Adipocyte (in vitro differentiated cells): Measurements from ENCODE around the gene CD151.
A peak's percentile ranks its signal among the peaks of the same experiment; 100 is the strongest.

ENCODE experiments used
- DNase-seq: peaks from one replicate; pipeline ENCODE4 v3.0.0-alpha.2; 2015; ENCODE audit warnings: low read depth
- H3K27me3 ChIP-seq: replicated peaks from 2 replicates; pipeline ENCODE4 v1.7.0; 2013; ENCODE audit warnings: mild to moderate bottlenecking, low read length, moderate library complexity; ENCODE audit not compliant: control insufficient read depth, insufficient read depth
- H3K36me3 ChIP-seq: 2 replicates; pipeline ENCODE4 v1.7.0; 2013; ENCODE audit warnings: low read length, mild to moderate bottlenecking, moderate library complexity; ENCODE audit not compliant: control insufficient read depth, insufficient read depth, severe bottlenecking
- H3K4me1 ChIP-seq: 2 replicates; pipeline ENCODE4 v1.7.0; 2013; ENCODE audit warnings: mild to moderate bottlenecking, low read length, moderate library complexity; ENCODE audit not compliant: control insufficient read depth, insufficient read depth
- H3K4me3 ChIP-seq: 2 replicates; pipeline ENCODE4 v1.7.0; 2013; ENCODE audit warnings: mild to moderate bottlenecking, low read length, moderate library complexity
- H3K9ac ChIP-seq: 2 replicates; pipeline ENCODE4 v1.7.0; 2013; ENCODE audit warnings: mild to moderate bottlenecking, low read length, moderate library complexity
- H3K9me3 ChIP-seq: 2 replicates; pipeline ENCODE4 v1.7.0; 2013; ENCODE audit warnings: mild to moderate bottlenecking, low read length, moderate library complexity; ENCODE audit not compliant: control insufficient read depth

The CD151 gene

GRCh38 chr11:799641-800316, 33.0 kb upstream of the CD151 start:
- Histone ChIP-seq H3K4me3 (no peak overlapping the region), H3K36me3 (peaks cover 33% of the 10 kb centered on the region)
- DNase-seq: no peak

DNA sequence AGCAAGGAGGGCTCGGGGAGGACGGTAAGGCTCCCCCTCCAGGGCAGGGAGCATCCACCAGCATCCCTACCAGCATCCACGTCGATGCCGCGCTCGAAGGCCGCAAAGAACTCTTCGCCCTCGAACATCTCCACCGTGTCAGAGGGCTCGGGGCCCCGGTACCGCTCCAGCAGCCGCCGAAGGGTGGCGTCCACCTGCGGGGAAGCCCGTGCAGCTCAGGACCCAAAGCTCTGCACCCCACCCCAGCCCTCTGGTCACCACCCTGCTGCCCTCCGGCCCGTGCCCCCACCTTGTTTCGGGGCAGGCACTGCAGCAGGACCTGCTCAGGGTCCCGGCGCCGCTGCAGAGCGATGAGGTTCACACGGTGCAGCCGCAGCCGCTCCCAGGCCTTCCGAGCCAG, 32.3 kb upstream of the CD151 start:
- no peak overlapping the region for H3K4me3 ChIP-seq
- peaks cover 24% of the 10 kb centered on the region for H3K4me1 ChIP-seq
- DNase-seq: no peak
- no peak overlapping the region for H3K9ac ChIP-seq
- peaks cover 33% of the 10 kb centered on the region for H3K36me3 ChIP-seq
- no peaks in the 10 kb centered on the region for H3K9me3 ChIP-seq
- H3K27me3 ChIP-seq: no peaks in the 10 kb centered on the region

More at GRCh38 chr11:799641-800316, 33.0 kb upstream of the CD151 start:
- Histone ChIP-seq H3K9ac (no peak overlapping the region), H3K9me3 (no peaks in the 10 kb centered on the region), H3K4me1 (peaks cover 23% of the 10 kb centered on the region), H3K27me3 (no peaks in the 10 kb centered on the region)

GRCh38 chr11:801097-801780, 31.5 kb upstream of the CD151 start:
- Histone ChIP-seq H3K9me3 (no peaks in the 10 kb centered on the region), H3K36me3 (peaks cover 33% of the 10 kb centered on the region), H3K4me3 (no peak overlapping the region), H3K9ac (no peak overlapping the region), H3K27me3 (no peaks in the 10 kb centered on the region), H3K4me1 (peaks cover 29% of the 10 kb centered on the region)
- no peak for DNase-seq

DNA sequence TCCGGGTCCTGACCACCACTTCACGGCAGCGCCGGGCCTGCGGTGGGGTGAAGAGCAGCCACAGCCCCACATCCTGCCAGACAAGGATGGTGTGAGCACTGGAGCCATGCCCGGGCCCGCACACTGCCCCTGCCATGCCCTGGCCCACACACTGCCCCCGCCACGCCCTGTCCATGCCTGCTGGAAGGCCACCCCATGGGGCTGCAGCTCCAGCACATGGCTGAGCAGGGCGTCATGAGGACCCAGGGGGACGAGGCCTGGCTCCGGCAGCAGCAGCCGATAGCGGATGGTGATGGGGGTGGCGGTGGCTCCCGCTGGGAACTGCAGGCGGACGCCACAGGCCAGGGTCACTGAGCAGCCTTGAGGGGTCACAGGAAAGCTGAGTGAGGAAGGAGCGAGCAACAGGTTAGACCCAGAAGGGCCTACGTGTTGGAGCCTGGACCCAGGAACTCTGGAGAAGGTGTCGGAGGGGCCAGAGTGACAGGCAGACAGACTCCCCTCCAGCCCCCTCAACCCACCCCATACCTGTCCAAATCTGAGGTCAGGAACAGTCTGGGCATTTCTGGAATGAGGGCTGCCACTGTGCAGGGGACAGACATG, 30.6 kb upstream of the CD151 start:
- Histone ChIP-seq H3K4me1 (peaks cover 20% of the 10 kb centered on the region), H3K27me3 (no peaks in the 10 kb centered on the region), H3K36me3 (peaks cover 33% of the 10 kb centered on the region), H3K9ac (no peak overlapping the region), H3K9me3 (no peaks in the 10 kb centered on the region), H3K4me3 (no peak overlapping the region)
- DNase-seq: no peak

DNA sequence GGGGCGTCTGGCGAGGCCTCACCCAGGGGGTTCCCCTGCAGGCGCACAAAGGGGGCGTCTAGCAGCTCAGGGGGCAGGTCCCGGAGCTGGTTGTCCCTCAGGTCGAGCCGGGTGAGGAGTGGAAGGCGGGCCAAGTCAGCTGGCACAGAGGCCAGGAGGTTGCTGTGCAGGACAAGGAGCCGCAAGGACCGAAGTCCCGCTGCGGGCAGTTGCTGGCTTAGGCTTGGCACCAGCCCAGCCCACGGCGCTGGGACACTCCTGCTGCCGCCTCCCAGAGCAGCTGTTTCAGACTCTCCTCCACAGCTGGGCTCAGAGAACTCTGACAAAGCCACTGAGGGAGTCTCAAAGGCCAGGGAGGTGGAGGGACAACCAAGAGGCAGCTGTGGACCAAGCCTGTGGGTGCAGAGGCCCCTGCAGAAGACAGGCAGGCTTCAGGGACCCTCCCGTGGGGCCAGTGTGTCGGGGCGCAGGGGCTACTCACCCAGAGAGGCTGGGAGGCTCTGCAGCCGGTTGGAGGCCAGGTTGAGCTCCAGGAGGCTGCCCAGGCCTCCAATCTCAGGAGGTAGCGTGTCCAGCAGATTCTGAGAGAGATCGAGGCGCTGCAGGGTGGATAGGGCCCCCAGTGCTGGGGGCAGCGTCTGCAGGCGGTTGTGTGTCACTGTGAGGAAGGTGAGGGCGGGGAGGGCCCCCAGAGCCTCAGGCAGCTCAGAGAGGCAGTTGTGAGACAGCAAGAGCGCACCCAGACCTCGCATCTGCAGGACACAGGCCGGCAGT, 29.9 kb upstream of the CD151 start:
- H3K36me3 ChIP-seq: peaks cover 33% of the 10 kb centered on the region
- H3K4me3 ChIP-seq: no peak overlapping the region
- H3K9ac ChIP-seq: peak overlapping the region; percentile 88
- no peaks in the 10 kb centered on the region for H3K27me3 ChIP-seq
- DNase-seq: no peak
- H3K4me1 ChIP-seq: peaks cover 20% of the 10 kb centered on the region
- H3K9me3 ChIP-seq: no peaks in the 10 kb centered on the region

GRCh38 chr11:803467-803742, 29.3 kb upstream of the CD151 start:
- H3K9me3 ChIP-seq: no peaks in the 10 kb centered on the region
- H3K4me3 ChIP-seq: no peak overlapping the region
- peak overlapping the region; percentile 88 for H3K9ac ChIP-seq

GRCh38 chr11:803770-804598, 28.8 kb upstream of the CD151 start:
- H3K4me3 ChIP-seq: peak overlapping the region; percentile 82
- no peaks in the 10 kb centered on the region for H3K9me3 ChIP-seq
- H3K27me3 ChIP-seq: no peaks in the 10 kb centered on the region
- DNase-seq: peak; percentile 33
- peaks cover 26% of the 10 kb centered on the region for H3K4me1 ChIP-seq
- H3K36me3 ChIP-seq: peaks cover 33% of the 10 kb centered on the region
- H3K9ac ChIP-seq: peak overlapping the region; percentile 88

More at GRCh38 chr11:803467-803742, 29.3 kb upstream of the CD151 start:
- Histone ChIP-seq H3K27me3 (no peaks in the 10 kb centered on the region), H3K36me3 (peaks cover 33% of the 10 kb centered on the region), H3K4me1 (peaks cover 22% of the 10 kb centered on the region)
- DNase-seq: no peak

- Histone ChIP-seq H3K27me3 (no peaks in the 10 kb centered on the region), H3K9me3 (no peaks in the 10 kb centered on the region)
Observed at GRCh38 chr11:804599-804964, 28.2 kb upstream of the CD151 start.

GRCh38 chr11:808427-809286, 24.1 kb upstream of the CD151 start:
- Histone ChIP-seq H3K9ac (peak overlapping the region; percentile 99), H3K4me3 (peak overlapping the region; percentile 89), H3K9me3 (no peaks in the 10 kb centered on the region), H3K27me3 (no peaks in the 10 kb centered on the region), H3K4me1 (peaks cover 51% of the 10 kb centered on the region), H3K36me3 (peaks cover 31% of the 10 kb centered on the region)
- no peak for DNase-seq

More at GRCh38 chr11:804599-804964, 28.2 kb upstream of the CD151 start:
- peaks cover 26% of the 10 kb centered on the region for H3K4me1 ChIP-seq
- H3K9ac ChIP-seq: peak overlapping the region; percentile 88
- no peak for DNase-seq
- peak overlapping the region; percentile 82 for H3K4me3 ChIP-seq
- H3K36me3 ChIP-seq: peaks cover 29% of the 10 kb centered on the region
